PC-3 (cell line): ENCODE measurements around the gene GOLGA7B.

Source experiments
- EZH2phosphoT487 ChIP-seq: fragments of 300-600 bp; sonication (generic); IDR thresholded peaks from 2 replicates; pipeline ENCODE4 v1.6.1; 2018; ENCODE audit warnings: mild to moderate bottlenecking, antibody characterized with exemption, low read length, borderline replicate concordance
- TF ChIP-seq, protein P1 (sequence below): fragments of 300-600 bp; sonication (generic); conservative IDR thresholded peaks from 2 replicates; pipeline ENCODE4 v1.5.1; 2017; ENCODE audit warnings: antibody characterized with exemption, low read depth, mild to moderate bottlenecking, low read length

DNA sequence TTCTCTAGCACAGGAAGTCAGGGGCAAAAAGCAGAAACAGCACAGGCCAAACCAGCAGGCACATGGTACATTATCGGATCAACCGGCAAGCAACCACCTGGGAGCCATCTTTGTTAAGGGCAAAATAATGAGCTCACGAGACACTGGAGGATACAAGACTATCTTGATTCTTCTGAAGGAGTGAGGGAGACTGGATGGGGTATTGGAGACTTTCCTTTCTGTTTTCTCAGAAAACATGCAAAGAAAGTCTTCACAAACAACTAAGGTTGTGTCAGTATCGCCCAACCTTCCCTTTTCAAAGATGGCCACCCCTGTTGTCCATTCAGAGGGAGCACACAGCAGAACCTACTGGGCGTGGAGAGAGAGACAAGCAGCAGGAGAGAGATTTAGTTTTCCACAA lies 29.6 kb downstream of the GOLGA7B start:
- no peak for TF ChIP-seq EZH2phosphoT487
- TF ChIP-seq, protein P1, sequence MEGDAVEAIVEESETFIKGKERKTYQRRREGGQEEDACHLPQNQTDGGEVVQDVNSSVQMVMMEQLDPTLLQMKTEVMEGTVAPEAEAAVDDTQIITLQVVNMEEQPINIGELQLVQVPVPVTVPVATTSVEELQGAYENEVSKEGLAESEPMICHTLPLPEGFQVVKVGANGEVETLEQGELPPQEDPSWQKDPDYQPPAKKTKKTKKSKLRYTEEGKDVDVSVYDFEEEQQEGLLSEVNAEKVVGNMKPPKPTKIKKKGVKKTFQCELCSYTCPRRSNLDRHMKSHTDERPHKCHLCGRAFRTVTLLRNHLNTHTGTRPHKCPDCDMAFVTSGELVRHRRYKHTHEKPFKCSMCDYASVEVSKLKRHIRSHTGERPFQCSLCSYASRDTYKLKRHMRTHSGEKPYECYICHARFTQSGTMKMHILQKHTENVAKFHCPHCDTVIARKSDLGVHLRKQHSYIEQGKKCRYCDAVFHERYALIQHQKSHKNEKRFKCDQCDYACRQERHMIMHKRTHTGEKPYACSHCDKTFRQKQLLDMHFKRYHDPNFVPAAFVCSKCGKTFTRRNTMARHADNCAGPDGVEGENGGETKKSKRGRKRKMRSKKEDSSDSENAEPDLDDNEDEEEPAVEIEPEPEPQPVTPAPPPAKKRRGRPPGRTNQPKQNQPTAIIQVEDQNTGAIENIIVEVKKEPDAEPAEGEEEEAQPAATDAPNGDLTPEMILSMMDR, result no peak
